Gastrocnemius medialis (tissue), 4 donors: ENCODE results near the gene FRA10AC1.

Experiments
- CTCF ChIP-seq, 5 experiments: fragments of 450-650 bp in 3 of 5; fragments of 200-600 bp in 2 of 5; sonication (generic) in 2 of 5; IDR thresholded peaks in 4 of 5; conservative IDR thresholded peaks in 1 of 5; 1 replicate in 4 of 5; 2 replicates in 1 of 5; pipeline ENCODE4 v1.5.1; 2016 to 2019; ENCODE audit warnings: antibody characterized with exemption in 5 of 5, mild to moderate bottlenecking in 3 of 5, moderate library complexity in 3 of 5
- POLR2A ChIP-seq, 2 donors: fragments of 450-650 bp; IDR thresholded peaks; one replicate each; pipeline ENCODE4 v1.6.1; 2017; ENCODE audit warnings: antibody characterized with exemption in 2 of 2, mild to moderate bottlenecking in 2 of 2, moderate library complexity in 2 of 2

- no peak for TF ChIP-seq POLR2A (IDR thresholded peaks at IDR 0.05)
- TF ChIP-seq CTCF (IDR thresholded peaks at IDR 0.05 in 4 of 5, conservative IDR thresholded peaks at IDR 0.05 in 1 of 5), result no peak
Observed at GRCh38 chr10:93639791-93640190, 62.6 kb downstream of the FRA10AC1 start.
